Activated CD8-positive, alpha-beta memory T cell treated with anti-CD3 and anti-CD28 coated beads, Interleukin-2, amount 10 ng/mL, durations not matched to agents 7 days and 5 days (primary cell): ENCODE results near the gene ALAS1. TPM values are rescaled to one million over a fixed set of nuclear protein-coding genes. Genes with fewer than 3 reads are reported as not detected.
"Not testable (repeated sequence)": the region's sequence is repeated elsewhere in the genome, so short reads cannot be mapped to it uniquely, and the experiment has no call there.

Experiments used
- ATAC-seq: fragments of 150-1000 bp; cut with Tn5 transposase; one replicate; pipeline ENCODE4 v1.10.0; 2021; ENCODE audit warnings: moderate library complexity
- CTCF ChIA-PET: fragments of 350-600 bp; sonication (Branson Sonifier 250); formaldehyde crosslinking; loops from one replicate; lab custom pipeline; 2021; ENCODE audit warnings: antibody characterized with exemption; lab: Charles Lee
- DNase-seq: peaks from one replicate; pipeline ENCODE4 v3.0.0-alpha.2; 2020
- H3K27ac Mint-ChIP-seq: one replicate; pipeline ENCODE4 v1.8.0; 2021; ENCODE audit warnings: mild to moderate bottlenecking, mixed read lengths
- H3K27me3 Mint-ChIP-seq: one replicate; pipeline ENCODE4 v1.8.0; 2021; ENCODE audit warnings: mixed read lengths
- H3K36me3 Mint-ChIP-seq: one replicate; pipeline ENCODE4 v1.8.0; 2021; ENCODE audit warnings: mild to moderate bottlenecking, mixed read lengths
- H3K4me1 Mint-ChIP-seq: one replicate; pipeline ENCODE4 v1.8.0; 2021; ENCODE audit warnings: mixed read lengths
- H3K4me3 Mint-ChIP-seq: one replicate; pipeline ENCODE4 v1.8.0; 2021; ENCODE audit warnings: mild to moderate bottlenecking, moderate library complexity, mixed read lengths
- H3K9me3 Mint-ChIP-seq: one replicate; pipeline ENCODE4 v1.8.0; 2022; ENCODE audit warnings: low read depth, mixed read lengths
- total RNA-seq, 2 experiments: library from RNA; stranded (reverse); gene quantifications; one replicate each; pipeline ENCODE4 v1.2.3, GENCODE V29; 2021

ALAS1 gene
- 10 to 100 TPM; 61.3 to 84.2 TPM for total RNA-seq

GRCh38 chr3:52197842-52198625 lies at the start of gene ALAS1:
Gene ALAS1, plus strand, starts transcription at chr3:52198160. Its CDS starts 1,082 bp downstream, at chr3:52199242.
- Mint-ChIP-seq H3K9me3 (no peaks in the 10 kb centered on the region), H3K36me3 (peaks cover 27% of the 10 kb centered on the region), H3K27ac (peak within 1 kb of the TSS; percentile 89), H3K4me3 (peak within 1 kb of the TSS; percentile 89), H3K4me1 (peaks cover 50% of the 10 kb centered on the region), H3K27me3 (no peaks in the 10 kb centered on the region)
- DNase-seq: peak; percentile 95
- ATAC-seq: peak; percentile 96
- CTCF ChIA-PET: interaction anchor here (0.8 to 1.7 kb wide), 5 partner anchors 10 to 197 kb away, joined by 3 to 4 read pairs (median 4); no protein-coding TSS in a partner anchor

DNA sequence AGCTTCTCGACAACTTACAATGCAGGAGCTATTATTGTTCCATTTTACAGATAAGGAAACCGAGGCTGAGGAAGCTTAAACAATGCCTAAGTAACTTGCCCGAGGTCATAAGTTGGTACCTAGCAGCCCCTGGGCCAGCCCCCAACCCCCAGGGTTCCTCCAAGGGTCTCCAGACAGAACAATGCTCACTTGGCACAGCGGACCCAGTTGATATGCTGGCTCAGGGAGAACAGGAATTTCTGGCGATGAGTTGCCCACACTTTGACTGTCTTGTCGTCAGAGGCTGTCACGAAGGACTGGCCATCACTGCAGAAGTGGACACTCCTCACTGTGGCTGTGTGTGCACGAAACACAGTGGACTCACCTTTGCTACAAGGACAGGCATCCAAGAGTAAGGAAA lies 48.9 kb upstream of the ALAS1 start:
- DNase-seq: no peak
- Mint-ChIP-seq H3K27me3 (no peaks in the 10 kb centered on the region), H3K4me3 (no peak overlapping the region), H3K36me3 (peaks cover 20% of the 10 kb centered on the region), H3K9me3 (no peaks in the 10 kb centered on the region), H3K4me1 (peaks cover 20% of the 10 kb centered on the region), H3K27ac (no peak overlapping the region)
- no peak for ATAC-seq
- CTCF ChIA-PET: interaction anchor here (1.5 to 1.6 kb wide), 2 partner anchors 26 to 95 kb away, joined by 4 to 5 read pairs; no protein-coding TSS in a partner anchor

DNA sequence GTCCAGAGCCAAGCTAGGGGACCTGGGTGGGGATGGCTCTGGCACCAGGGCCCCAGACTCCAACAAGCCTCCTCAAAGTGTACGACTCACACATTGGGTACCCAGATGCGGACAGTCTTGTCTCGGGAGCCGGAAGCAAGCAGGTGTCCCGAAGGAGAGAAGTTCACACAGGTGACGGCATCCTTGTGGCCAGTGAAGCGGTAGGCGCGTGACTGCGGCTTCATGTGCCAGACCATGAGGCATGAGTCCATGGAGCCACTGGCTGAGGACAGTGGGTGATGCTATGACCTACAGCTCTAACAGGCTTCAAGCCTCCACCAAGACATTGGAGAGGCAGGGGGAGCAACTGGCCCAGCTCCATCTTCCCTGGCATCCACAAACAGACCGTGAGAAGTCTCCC lies 48.2 kb upstream of the ALAS1 start:
- Mint-ChIP-seq H3K4me1 (peaks cover 13% of the 10 kb centered on the region), H3K4me3 (no peak overlapping the region), H3K27ac (no peak overlapping the region), H3K36me3 (peaks cover 15% of the 10 kb centered on the region), H3K9me3 (no peaks in the 10 kb centered on the region), H3K27me3 (no peaks in the 10 kb centered on the region)
- no peak for ATAC-seq
- CTCF ChIA-PET: interaction anchor here (1.5 kb wide), 1 partner anchor 148 kb away, joined by 4 read pairs; no protein-coding TSS in a partner anchor
- DNase-seq: no peak

GRCh38 chr3:52150357-52150756 lies 47.6 kb upstream of the ALAS1 start:
- peaks cover 15% of the 10 kb centered on the region for H3K4me1 Mint-ChIP-seq
- H3K36me3 Mint-ChIP-seq: peaks cover 13% of the 10 kb centered on the region
- DNase-seq: no peak
- no peaks in the 10 kb centered on the region for H3K9me3 Mint-ChIP-seq
- H3K4me3 Mint-ChIP-seq: no peak overlapping the region
- CTCF ChIA-PET: interaction anchor here (0.7 to 1.5 kb wide), 4 partner anchors 13 to 149 kb away, joined by 3 to 4 read pairs (median 3); no protein-coding TSS in a partner anchor
- no peaks in the 10 kb centered on the region for H3K27me3 Mint-ChIP-seq
- ATAC-seq: no peak
- H3K27ac Mint-ChIP-seq: no peak overlapping the region

DNA sequence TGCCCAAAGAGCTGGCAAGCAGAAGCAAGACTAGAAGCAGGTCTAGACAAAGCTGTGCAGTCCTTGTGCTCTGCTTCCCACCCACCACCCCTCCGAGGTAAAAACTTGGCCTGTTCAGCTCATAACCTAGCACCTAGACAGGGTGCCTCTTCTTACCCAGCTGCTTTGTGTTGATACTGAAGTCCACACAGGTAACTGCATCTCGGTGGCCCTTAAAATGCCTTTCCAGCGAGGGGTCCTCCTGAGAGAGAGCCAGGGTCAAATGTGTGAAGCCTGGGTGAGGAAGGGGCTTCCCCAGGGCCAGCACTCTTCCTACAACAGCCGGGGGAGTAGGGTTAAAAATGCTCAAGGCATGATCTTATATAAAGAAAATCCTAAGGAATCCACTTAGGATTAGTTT lies 47.1 kb upstream of the ALAS1 start:
- ATAC-seq (no peak), DNase-seq (no peak)
- peaks cover 12% of the 10 kb centered on the region for H3K36me3 Mint-ChIP-seq
- no peak overlapping the region for H3K27ac Mint-ChIP-seq
- H3K4me1 Mint-ChIP-seq: peaks cover 20% of the 10 kb centered on the region
- no peaks in the 10 kb centered on the region for H3K9me3 Mint-ChIP-seq
- H3K4me3 Mint-ChIP-seq: no peak overlapping the region
- CTCF ChIA-PET: interaction anchor here (0.7 to 1.5 kb wide), 4 partner anchors 13 to 149 kb away, joined by 3 to 4 read pairs (median 3); no protein-coding TSS in a partner anchor
- H3K27me3 Mint-ChIP-seq: no peaks in the 10 kb centered on the region

GRCh38 chr3:52151991-52152390 lies 46.0 kb upstream of the ALAS1 start:
- H3K27ac Mint-ChIP-seq, H3K9me3 Mint-ChIP-seq, DNase-seq, H3K27me3 Mint-ChIP-seq, H3K4me3 Mint-ChIP-seq, H3K36me3 Mint-ChIP-seq, ATAC-seq: not testable (repeated sequence)
- CTCF ChIA-PET: interaction anchor here (1.3 to 1.6 kb wide), 2 partner anchors 17 to 151 kb away, joined by 3 to 4 read pairs; no protein-coding TSS in a partner anchor
- peaks cover 20% of the 10 kb centered on the region for H3K4me1 Mint-ChIP-seq

- Mint-ChIP-seq H3K9me3 (no peaks in the 10 kb centered on the region), H3K4me1 (peaks cover 20% of the 10 kb centered on the region), H3K4me3 (peak overlapping the region; percentile 93), H3K36me3 (peaks cover 6% of the 10 kb centered on the region), H3K27ac (peak overlapping the region; percentile 91), H3K27me3 (no peaks in the 10 kb centered on the region)
- DNase-seq: no peak
- CTCF ChIA-PET: interaction anchor here (0.7 to 2.1 kb wide), 12 partner anchors 9 to 259 kb away, joined by 3 to 13 read pairs (median 5); partner anchors contain the start of genes ABHD14A, ABHD14B, DUSP7 and RPL29
- ATAC-seq: peak; percentile 1
These were observed 44.4 kb upstream of the ALAS1 start for GRCh38 chr3:52153389-52154096.

DNA sequence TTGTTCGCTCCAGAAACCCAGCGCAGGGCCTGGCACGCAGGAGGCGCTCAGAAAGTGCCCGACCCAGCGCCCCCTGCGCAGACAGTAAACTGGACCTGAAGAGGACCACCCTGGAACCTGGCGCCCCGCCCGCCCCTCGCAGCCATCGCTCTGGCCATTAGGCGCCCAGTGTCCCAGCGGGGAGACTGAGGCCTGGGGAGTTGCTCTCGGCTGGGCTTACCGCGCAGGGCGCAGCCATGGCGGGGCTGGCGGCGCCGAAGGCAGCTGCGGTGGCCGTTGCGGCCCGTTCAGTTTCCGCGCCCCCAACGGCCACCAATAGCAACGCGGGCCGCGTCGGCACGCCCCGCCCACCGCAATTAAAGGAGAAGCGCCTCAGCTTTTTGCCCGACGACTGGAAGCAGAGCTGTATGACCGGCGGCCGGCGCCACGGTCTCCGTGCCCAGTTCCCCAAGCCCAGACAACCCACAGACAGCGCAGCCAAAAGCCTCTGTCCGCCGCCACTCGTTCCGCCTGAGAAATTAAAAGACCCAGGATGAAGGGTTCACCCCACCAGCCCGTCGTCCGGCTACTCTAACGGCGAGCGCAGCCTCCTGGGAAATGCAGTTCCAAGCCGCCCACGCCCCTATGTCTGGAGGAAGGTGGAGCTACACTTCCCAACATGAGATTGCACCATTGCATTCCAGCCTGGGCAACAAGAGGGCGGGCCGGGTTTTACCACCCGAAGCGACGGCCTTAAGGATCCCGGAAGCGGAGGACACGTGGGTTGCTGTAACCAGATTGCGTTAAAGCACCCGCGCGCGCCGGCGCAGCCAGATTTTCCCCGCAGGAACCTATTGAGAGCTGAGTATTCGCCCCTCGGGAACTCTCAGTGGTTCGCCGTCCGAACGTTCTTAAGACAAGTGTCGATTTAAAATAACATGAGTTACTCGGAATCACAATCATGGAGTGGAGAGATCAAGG lies 43.5 kb upstream of the ALAS1 start, which contains the start of gene POC1A:
Gene POC1A (minus strand): TSS at position 289 of the 960 bp plus-strand sequence. CDS start 51 bp downstream, at position 238.
- H3K27ac Mint-ChIP-seq: peak within 1 kb of the TSS; percentile 91
- H3K4me3 Mint-ChIP-seq: peak within 1 kb of the TSS; percentile 93
- DNase-seq (peak; percentile 94), ATAC-seq (peak; percentile 92)
- H3K9me3 Mint-ChIP-seq: no peaks in the 10 kb centered on the region
- H3K27me3 Mint-ChIP-seq: no peaks in the 10 kb centered on the region
- CTCF ChIA-PET: interaction anchor here (0.8 to 2.1 kb wide), 19 partner anchors 8 to 293 kb away, joined by 3 to 13 read pairs (median 3); partner anchors contain the start of genes ABHD14A, ABHD14B, DUSP7 and RPL29
- peaks cover 2% of the 10 kb centered on the region for H3K36me3 Mint-ChIP-seq
- H3K4me1 Mint-ChIP-seq: peaks cover 20% of the 10 kb centered on the region

DNA sequence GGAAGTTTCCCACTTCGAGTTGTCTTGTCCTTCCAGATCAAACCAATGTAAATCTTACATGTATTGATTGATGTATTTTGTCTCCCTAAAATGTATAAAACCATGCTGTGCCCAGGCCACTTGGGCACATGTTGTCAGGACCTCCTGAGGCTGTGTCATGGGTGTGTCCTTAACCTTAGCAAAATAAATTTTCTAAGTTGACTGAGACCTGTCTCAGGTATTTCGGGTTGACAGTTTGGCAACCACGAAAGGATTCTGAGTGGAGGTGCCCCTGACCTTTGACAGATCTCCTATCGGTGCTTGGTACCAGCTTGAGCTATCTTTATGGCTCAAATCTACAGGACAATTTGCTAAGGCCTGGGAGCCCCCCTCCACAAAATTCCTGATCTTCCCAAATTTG lies 42.0 kb upstream of the ALAS1 start:
- H3K9me3 Mint-ChIP-seq: no peaks in the 10 kb centered on the region
- no peak for DNase-seq
- CTCF ChIA-PET: interaction anchor here (0.6 to 1.9 kb wide), 2 partner anchors 182 to 1566 kb away, joined by 3 to 8 read pairs; partner anchors contain the start of genes ABHD14A and ABHD14B
- ATAC-seq: no peak
- no peaks in the 10 kb centered on the region for H3K36me3 Mint-ChIP-seq
- H3K4me3 Mint-ChIP-seq: peak overlapping the region; percentile 93
- H3K27ac Mint-ChIP-seq: peak overlapping the region; percentile 54
- H3K4me1 Mint-ChIP-seq: peaks cover 20% of the 10 kb centered on the region
- H3K27me3 Mint-ChIP-seq: peaks cover 3% of the 10 kb centered on the region

- Mint-ChIP-seq H3K27ac (no peak overlapping the region), H3K4me1 (peaks cover 9% of the 10 kb centered on the region), H3K9me3 (no peaks in the 10 kb centered on the region), H3K27me3 (peaks cover 3% of the 10 kb centered on the region), H3K36me3 (no peaks in the 10 kb centered on the region), H3K4me3 (no peak overlapping the region)
- no peak for DNase-seq
- ATAC-seq: no peak
- CTCF ChIA-PET: interaction anchor here (0.7 to 0.9 kb wide), 2 partner anchors 24 to 122 kb away, joined by 3 to 5 read pairs; no protein-coding TSS in a partner anchor
These were observed 38.5 kb upstream of the ALAS1 start for GRCh38 chr3:52159503-52159902.

DNA sequence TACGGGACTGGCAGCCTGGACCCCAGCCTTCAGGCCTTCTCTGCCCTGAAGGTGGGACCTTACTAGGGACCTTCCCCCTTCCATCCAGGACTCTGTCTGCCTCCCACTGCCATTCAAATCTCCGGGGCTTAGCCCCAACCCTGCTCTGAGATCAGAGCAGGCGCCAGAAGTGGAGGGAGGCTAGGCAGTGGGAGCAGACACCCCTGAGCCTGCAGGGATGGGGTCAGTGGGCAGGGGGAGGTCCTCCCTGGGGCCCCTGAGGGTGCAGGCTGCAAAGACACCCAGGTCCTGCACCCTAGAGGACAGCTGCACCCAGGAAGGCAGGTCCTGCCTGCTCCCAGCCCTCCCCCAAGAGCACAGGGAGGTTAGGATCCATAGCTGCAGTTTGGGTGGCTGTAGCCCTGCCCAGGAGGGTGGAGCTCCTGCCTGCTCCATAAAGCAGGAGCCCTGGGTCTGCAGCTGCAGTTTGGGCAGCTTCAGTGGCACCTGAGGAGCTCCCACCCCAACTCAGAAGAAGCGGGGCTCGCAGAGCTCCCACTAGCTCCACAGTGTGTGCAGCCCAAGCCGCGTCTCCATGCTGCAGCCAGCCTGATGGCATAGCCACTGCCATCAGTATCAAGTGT lies 35.6 kb upstream of the ALAS1 start:
- CTCF ChIA-PET: no interaction called here
- H3K36me3 Mint-ChIP-seq: no peaks in the 10 kb centered on the region
- peaks cover 5% of the 10 kb centered on the region for H3K27me3 Mint-ChIP-seq
- ATAC-seq: no peak
- no peak overlapping the region for H3K4me3 Mint-ChIP-seq
- no peaks in the 10 kb centered on the region for H3K4me1 Mint-ChIP-seq
- H3K9me3 Mint-ChIP-seq: no peaks in the 10 kb centered on the region
- DNase-seq: no peak
- H3K27ac Mint-ChIP-seq: no peak overlapping the region

GRCh38 chr3:52167240-52167639 lies 30.7 kb upstream of the ALAS1 start:
- Mint-ChIP-seq H3K27me3 (peaks cover 2% of the 10 kb centered on the region), H3K4me3 (no peak overlapping the region), H3K4me1 (no peaks in the 10 kb centered on the region), H3K36me3 (no peaks in the 10 kb centered on the region), H3K9me3 (no peaks in the 10 kb centered on the region), H3K27ac (no peak overlapping the region)
- CTCF ChIA-PET: no interaction called here
- no peak for ATAC-seq
- DNase-seq: no peak
